ENCODE data around the gene HDDC3. TPM values are rescaled to one million over a fixed set of nuclear protein-coding genes. Genes with fewer than 3 reads are reported as not detected.

Gene HDDC3
- polyA plus RNA-seq, 3 donors = 11.6 to 19.7 (median 14.8) TPM

DNA sequence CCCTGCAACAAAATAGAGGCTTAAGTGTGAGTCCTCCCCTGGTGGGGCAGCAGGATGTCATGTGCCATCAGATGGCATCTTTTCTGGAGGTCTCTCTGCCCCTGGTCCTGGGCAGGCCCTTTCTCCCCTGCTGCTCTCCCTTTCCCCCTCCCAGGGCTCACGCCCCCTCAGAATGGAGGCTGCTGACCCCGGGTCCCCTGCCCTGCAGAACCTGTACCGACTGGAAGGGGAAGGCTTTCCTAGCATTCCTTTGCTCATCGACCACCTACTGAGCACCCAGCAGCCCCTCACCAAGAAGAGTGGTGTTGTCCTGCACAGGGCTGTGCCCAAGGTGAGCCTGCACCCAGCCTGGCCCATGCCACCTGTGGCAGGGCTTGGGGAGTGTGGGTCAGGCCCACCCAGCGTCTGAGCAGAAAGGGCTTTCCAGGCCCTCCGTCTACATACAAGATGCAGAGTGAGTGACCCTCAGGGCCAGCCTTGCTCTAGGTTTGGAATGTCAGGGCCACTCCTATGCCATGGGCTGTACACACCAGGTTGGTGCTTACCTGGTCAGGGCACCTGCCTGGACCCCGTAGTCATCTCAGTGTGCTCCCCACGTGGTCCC is 40.9 kb downstream of the HDDC3 start:
- Mint-ChIP-seq H3K9me3 (no peaks in the 10 kb centered on the region), H3K4me3 (no peak overlapping the region), H3K27me3 (ENCODE audit: low read depth in 3 of 3) (peaks cover 0 to 1% (median 0%) of the 10 kb centered on the region in 3 donors), H3K4me1 (peaks cover 32% of the 10 kb centered on the region), H3K36me3 (peaks cover 69 to 97% of the 10 kb centered on the region in 2 donors), H3K27ac (peak overlapping the region in 2 of 7 donors; percentile 68)
- H3K4me3 ChIP-seq (replicated peaks in 1 of 3; ENCODE audit: low read depth in 2 of 3, low read length in 3 of 3) = no peak overlapping the region
- H3K9ac ChIP-seq (ENCODE audit: insufficient read depth, low read length, poor library complexity, severe bottlenecking) = no peak overlapping the region
- H3K79me2 ChIP-seq (ENCODE audit: insufficient read depth, low read length) = peaks cover 72% of the 10 kb centered on the region
- peak overlapping the region in 1 of 2 donors; percentile 41 for H3K27ac ChIP-seq (ENCODE audit: low read depth in 1 of 2, low read length in 2 of 2)
- peaks cover 93 to 97% of the 10 kb centered on the region in 2 donors for H3K36me3 ChIP-seq (replicated peaks in 1 of 2; ENCODE audit: control insufficient read depth in 1 of 2, insufficient read depth in 2 of 2, low read length in 2 of 2)
- H3K4me1 ChIP-seq (ENCODE audit: control insufficient read depth in 1 of 2, insufficient read depth in 2 of 2, low read length in 2 of 2) = peaks cover 32 to 44% of the 10 kb centered on the region in 2 donors
- no peaks in the 10 kb centered on the region for H3K9me3 ChIP-seq (replicated peaks in 1 of 2; ENCODE audit: control insufficient read depth in 1 of 2, insufficient read depth in 1 of 2, low read length in 2 of 2)
- 96% methylated on average over 7 of the region's 8 CpGs for WGBS (ENCODE audit: insufficient coverage)
- H3K27me3 ChIP-seq (ENCODE audit: control insufficient read depth in 2 of 2, insufficient read depth in 2 of 2, low read length in 2 of 2) = no peaks in the 10 kb centered on the region
- H2AFZ ChIP-seq (ENCODE audit: insufficient read depth, low read depth, low read length, poor library complexity, severe bottlenecking) = no peak overlapping the region
- no peak for DNase-seq
- H4K20me1 ChIP-seq (ENCODE audit: insufficient read depth, low read length) = peaks cover 99% of the 10 kb centered on the region
- no peak overlapping the region for H3K4me2 ChIP-seq (replicated peaks; ENCODE audit: extremely low read depth, low read length, poor library complexity, severe bottlenecking)
- intact Hi-C loops (cut with micrococcal nuclease) = no loop called here
- no peak for TF ChIP-seq CTCF (IDR thresholded peaks at IDR 0.05)

DNA sequence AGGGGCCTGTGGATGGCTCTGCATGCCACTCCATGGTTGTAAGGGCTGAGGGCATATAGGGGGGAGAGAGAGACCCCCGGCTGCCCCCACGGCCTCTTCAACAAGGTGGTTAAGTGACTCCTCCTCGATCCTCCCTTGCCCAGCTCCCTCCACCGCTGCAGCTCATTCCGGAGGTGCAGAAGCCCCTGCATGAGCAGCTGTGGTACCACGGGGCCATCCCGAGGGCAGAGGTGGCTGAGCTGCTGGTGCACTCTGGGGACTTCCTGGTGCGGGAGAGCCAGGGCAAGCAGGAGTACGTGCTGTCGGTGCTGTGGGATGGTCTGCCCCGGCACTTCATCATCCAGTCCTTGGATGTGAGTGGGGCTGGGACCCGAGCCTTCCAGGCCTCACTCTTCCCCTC is 41.5 kb downstream of the HDDC3 start:
- 76% methylated on average over 3 of the region's 12 CpGs for WGBS (ENCODE audit: insufficient coverage)
- H2AFZ ChIP-seq (ENCODE audit: insufficient read depth, low read depth, low read length, poor library complexity, severe bottlenecking) = no peak overlapping the region
- no peaks in the 10 kb centered on the region for H3K27me3 ChIP-seq (ENCODE audit: control insufficient read depth in 2 of 2, insufficient read depth in 2 of 2, low read length in 2 of 2)
- H3K36me3 Mint-ChIP-seq = peaks cover 68 to 96% of the 10 kb centered on the region in 2 donors
- peak overlapping the region in 1 of 2 donors; percentile 41 for H3K27ac ChIP-seq (ENCODE audit: low read depth in 1 of 2, low read length in 2 of 2)
- H3K36me3 ChIP-seq (replicated peaks in 1 of 2; ENCODE audit: control insufficient read depth in 1 of 2, insufficient read depth in 2 of 2, low read length in 2 of 2) = peaks cover 89 to 97% of the 10 kb centered on the region in 2 donors
- no peak overlapping the region for H3K4me3 ChIP-seq (replicated peaks in 1 of 3; ENCODE audit: low read depth in 2 of 3, low read length in 3 of 3)
- H3K27ac Mint-ChIP-seq = no peak overlapping the region
- no peak overlapping the region for H3K4me3 Mint-ChIP-seq
- no peak for DNase-seq
- peaks cover 0 to 1% (median 0%) of the 10 kb centered on the region in 3 donors for H3K27me3 Mint-ChIP-seq (ENCODE audit: low read depth in 3 of 3)
- no peak overlapping the region for H3K4me2 ChIP-seq (replicated peaks; ENCODE audit: extremely low read depth, low read length, poor library complexity, severe bottlenecking)
- H3K9me3 ChIP-seq (replicated peaks in 1 of 2; ENCODE audit: control insufficient read depth in 1 of 2, insufficient read depth in 1 of 2, low read length in 2 of 2) = no peaks in the 10 kb centered on the region
- no peak overlapping the region for H3K9ac ChIP-seq (ENCODE audit: insufficient read depth, low read length, poor library complexity, severe bottlenecking)
- peaks cover 99% of the 10 kb centered on the region for H4K20me1 ChIP-seq (ENCODE audit: insufficient read depth, low read length)
- peaks cover 33% of the 10 kb centered on the region for H3K4me1 Mint-ChIP-seq
- no peak for TF ChIP-seq CTCF (IDR thresholded peaks at IDR 0.05)
- intact Hi-C loops (cut with micrococcal nuclease) = no loop called here
- peaks cover 78% of the 10 kb centered on the region for H3K79me2 ChIP-seq (ENCODE audit: insufficient read depth, low read length)
- no peaks in the 10 kb centered on the region for H3K9me3 Mint-ChIP-seq
- peaks cover 31 to 44% of the 10 kb centered on the region in 2 donors for H3K4me1 ChIP-seq (ENCODE audit: control insufficient read depth in 1 of 2, insufficient read depth in 2 of 2, low read length in 2 of 2)
